HG03095 (cell line): ENCODE results near the gene EBLN1.
"Not testable (repeated sequence)": the region's sequence is repeated elsewhere in the genome, so short reads cannot be mapped to it uniquely, and the experiment has no call there.

Experiments used
- ATAC-seq: cut with Tn5 transposase; IDR thresholded peaks from one replicate; pipeline ENCODE4 v1.9.1; 2021; ENCODE audit warnings: moderate library complexity; ENCODE audit not compliant: unreplicated experiment

EBLN1 gene

GRCh38 chr10:22228943-22229801 is 11.4 kb upstream of the EBLN1 start:
- ATAC-seq, result peak; percentile 76

GRCh38 chr10:22228167-22228938 is 10.5 kb upstream of the EBLN1 start:
- no peak for ATAC-seq

- ATAC-seq, result no peak
These were observed 8.8 kb upstream of the EBLN1 start for GRCh38 chr10:22226599-22226998.

GRCh38 chr10:22222236-22223190 is 4.7 kb upstream of the EBLN1 start:
- ATAC-seq, result no peak

- ATAC-seq, result no peak
These were observed 1.5 kb upstream of the EBLN1 start for GRCh38 chr10:22219308-22219707.

GRCh38 chr10:22218448-22218847 is 633 bp upstream of the EBLN1 start:
- no peak for ATAC-seq

- not testable (repeated sequence) for ATAC-seq
These were observed 731 bp downstream of the EBLN1 start for GRCh38 chr10:22217084-22217483.

- no peak for ATAC-seq
These were observed 7.5 kb downstream of the EBLN1 start for GRCh38 chr10:22210267-22210666.

GRCh38 chr10:22193945-22194344 is 23.9 kb downstream of the EBLN1 start:
- no peak for ATAC-seq

- no peak for ATAC-seq
These were observed 32.2 kb downstream of the EBLN1 start for GRCh38 chr10:22185586-22185985.

- ATAC-seq, result no peak
These were observed 33.9 kb downstream of the EBLN1 start for GRCh38 chr10:22183771-22184461.

- ATAC-seq, result no peak
These were observed 37.1 kb downstream of the EBLN1 start for GRCh38 chr10:22180724-22181123.

GRCh38 chr10:22174442-22174841 is 43.4 kb downstream of the EBLN1 start:
- ATAC-seq, result no peak

GRCh38 chr10:22171131-22171530 is 46.7 kb downstream of the EBLN1 start:
- no peak for ATAC-seq

GRCh38 chr10:22170582-22170981 is 47.2 kb downstream of the EBLN1 start:
- ATAC-seq, result no peak

- no peak for ATAC-seq
These were observed 57.8 kb downstream of the EBLN1 start for GRCh38 chr10:22159979-22160378.

GRCh38 chr10:22159180-22159579 is 58.6 kb downstream of the EBLN1 start:
- no peak for ATAC-seq
